H1 (cell line): ENCODE data around the gene ARHGAP6. TPM values are rescaled to one million over a fixed set of nuclear protein-coding genes. Genes with fewer than 3 reads are reported as not detected.

Experiments used
- CTCF ChIA-PET: fragments of 300-600 bp; sonication (Branson Sonifier 250); formaldehyde crosslinking; loops from one replicate; lab custom pipeline; 2021; ENCODE audit not compliant: partially characterized antibody; lab: Charles Lee
- POLR2A ChIA-PET: fragments of 300-600 bp; sonication (Branson Sonifier 250); formaldehyde crosslinking; loops from one replicate; lab custom pipeline; 2021; ENCODE audit warnings: inconsistent platforms; ENCODE audit not compliant: partially characterized antibody; lab: Charles Lee
- DNase-seq, 2 experiments: peaks; one replicate each; pipeline versions ENCODE4 v3.0.0 to v3.0.0-alpha.2; 2010 to 2022; ENCODE audit warnings: low spot score in 2 of 2, low read depth in 1 of 2, mixed read lengths in 1 of 2
- FAIRE-seq: peaks from 2 replicates; lab custom pipeline; 2011; peaks lifted over from hg19 to GRCh38; lab: Jason Lieb, UNC
- H2AFZ ChIP-seq: 2 replicates; pipeline ENCODE4 v1.8.1; 2012; ENCODE audit warnings: low read length, inconsistent platforms
- H2AK5ac ChIP-seq: 2 replicates; pipeline ENCODE4 v1.6.1; 2013; ENCODE audit warnings: low read depth, low read length
- H2BK120ac ChIP-seq: replicated peaks from 2 replicates; pipeline ENCODE3; 2013; ENCODE audit warnings: low read depth, low read length, inconsistent platforms
- H2BK12ac ChIP-seq: 2 replicates; pipeline ENCODE4 v1.6.1; 2013; ENCODE audit warnings: low read depth, low read length
- H2BK15ac ChIP-seq: 2 replicates; pipeline ENCODE4 v1.6.1; 2013; ENCODE audit warnings: low read length
- H2BK20ac ChIP-seq: 2 replicates; pipeline ENCODE4 v1.6.1; 2013; ENCODE audit warnings: low read length
- H2BK5ac ChIP-seq: 2 replicates; pipeline ENCODE4 v1.6.1; 2013; ENCODE audit warnings: low read depth, low read length
- H3K14ac ChIP-seq: 2 replicates; pipeline ENCODE4 v1.6.1; 2013; ENCODE audit warnings: inconsistent platforms; ENCODE audit not compliant: insufficient read length
- H3K18ac ChIP-seq: 2 replicates; pipeline ENCODE4 v1.6.1; 2013; ENCODE audit warnings: low read length; ENCODE audit errors: extremely low read depth
- H3K23ac ChIP-seq: 2 replicates; pipeline ENCODE4 v1.6.1; 2013; ENCODE audit warnings: inconsistent platforms; ENCODE audit not compliant: insufficient read length
- H3K23me2 ChIP-seq: 2 replicates; pipeline ENCODE4 v1.6.1; 2013; ENCODE audit warnings: low read depth, low read length
- H3K27ac ChIP-seq: 2 replicates; pipeline ENCODE4 v1.6.1; 2011; ENCODE audit warnings: low read depth, low read length, inconsistent platforms
- H3K27me3 ChIP-seq, 4 experiments: replicated peaks in 1 of 4; 1 replicate in 1 of 4; 2 replicates in 3 of 4; pipeline versions ENCODE4 v1.6.1 to v1.8.1; 2011 to 2013; ENCODE audit warnings: low read length in 3 of 4, mild to moderate bottlenecking in 3 of 4, inconsistent platforms in 2 of 4, mixed read lengths in 2 of 4, moderate library complexity in 1 of 4; ENCODE audit not compliant: control insufficient read depth in 3 of 4, insufficient read depth in 3 of 4; ENCODE audit errors: extremely low read depth in 1 of 4
- H3K36me3 ChIP-seq, 4 experiments: 2 replicates each; pipeline versions ENCODE4 v1.6.1 to v1.8.1; 2011 to 2013; ENCODE audit warnings: mild to moderate bottlenecking in 4 of 4, low read length in 3 of 4, moderate library complexity in 2 of 4, control low read depth in 1 of 4, inconsistent platforms in 1 of 4; ENCODE audit not compliant: insufficient read depth in 4 of 4, control insufficient read depth in 2 of 4
- H3K4ac ChIP-seq: replicated peaks from 2 replicates; pipeline ENCODE3; 2013; ENCODE audit warnings: low read length, low read depth, mixed read lengths, inconsistent platforms; ENCODE audit not compliant: insufficient read length
- H3K4me1 ChIP-seq, 4 experiments: replicated peaks in 1 of 4; 1 replicate in 1 of 4; 2 replicates in 3 of 4; pipeline versions ENCODE4 v1.6.1 to v1.8.1; 2011 to 2013; ENCODE audit warnings: low read length in 3 of 4, inconsistent platforms in 2 of 4, mixed read lengths in 1 of 4; ENCODE audit not compliant: insufficient read depth in 4 of 4, control insufficient read depth in 3 of 4
- H3K4me2 ChIP-seq, 2 experiments: 2 replicates each; pipeline versions ENCODE4 v1.6.1 to v1.8.1; 2011 to 2013; ENCODE audit warnings: low read depth in 2 of 2, low read length in 2 of 2, control low read depth in 1 of 2, inconsistent platforms in 1 of 2, mild to moderate bottlenecking in 1 of 2; ENCODE audit not compliant: insufficient read depth in 1 of 2
- H3K4me3 ChIP-seq, 4 experiments: fragments of 200-600, 300-600 bp in 1 of 4; sonication (generic), shearing (Covaris generic), sonication (Bioruptor Twin) in 1 of 4; 2 replicates each; pipeline versions ENCODE4 v1.5.1 to v1.8.1; 2011 to 2016; ENCODE audit warnings: low read length in 4 of 4, low read depth in 3 of 4, control low read depth in 2 of 4, inconsistent platforms in 2 of 4, mild to moderate bottlenecking in 2 of 4, mixed read lengths in 1 of 4, moderate library complexity in 1 of 4; ENCODE audit not compliant: insufficient read depth in 2 of 4; ENCODE audit errors: extremely low read depth in 1 of 4
- H3K56ac ChIP-seq: replicated peaks from 2 replicates; pipeline ENCODE3; 2013; ENCODE audit warnings: low read depth, mild to moderate bottlenecking, mixed read lengths, low read length, inconsistent platforms; ENCODE audit not compliant: insufficient read length
- H3K79me1 ChIP-seq: 2 replicates; pipeline ENCODE4 v1.6.1; 2013; ENCODE audit warnings: low read depth, low read length, control low read depth
- H3K79me2 ChIP-seq, 2 experiments: 2 replicates each; pipeline versions ENCODE4 v1.6.1 to v1.8.1; 2012 to 2013; ENCODE audit warnings: low read length in 2 of 2, mild to moderate bottlenecking in 2 of 2, inconsistent platforms in 1 of 2; ENCODE audit not compliant: insufficient read depth in 2 of 2, control insufficient read depth in 1 of 2
- H3K9ac ChIP-seq, 4 experiments: replicated peaks in 1 of 4; 1 replicate in 1 of 4; 2 replicates in 3 of 4; pipeline versions ENCODE4 v1.6.1 to v1.8.1; 2011 to 2013; ENCODE audit warnings: low read depth in 3 of 4, low read length in 3 of 4, control low read depth in 2 of 4, mild to moderate bottlenecking in 2 of 4, moderate library complexity in 2 of 4, inconsistent platforms in 1 of 4; ENCODE audit errors: extremely low read depth in 1 of 4
- H3K9me3 ChIP-seq, 2 experiments: 2 replicates each; pipeline versions ENCODE4 v1.6.1 to v1.8.1; 2012 to 2013; ENCODE audit warnings: mild to moderate bottlenecking in 2 of 2, moderate library complexity in 2 of 2, control low read depth in 1 of 2, inconsistent platforms in 1 of 2, low read depth in 1 of 2, low read length in 1 of 2, mixed read lengths in 1 of 2; ENCODE audit not compliant: insufficient read depth in 2 of 2
- H4K20me1 ChIP-seq, 2 experiments: replicated peaks in 1 of 2; 2 replicates each; pipeline versions ENCODE3 to v1.8.1; 2011 to 2013; ENCODE audit warnings: inconsistent platforms in 2 of 2, low read length in 2 of 2, mild to moderate bottlenecking in 1 of 2; ENCODE audit not compliant: insufficient read depth in 2 of 2, control insufficient read depth in 1 of 2
- H4K5ac ChIP-seq: 2 replicates; pipeline ENCODE4 v1.6.1; 2013; ENCODE audit warnings: low read length, low read depth, mixed read lengths, inconsistent platforms; ENCODE audit not compliant: insufficient read length
- H4K8ac ChIP-seq: 2 replicates; pipeline ENCODE4 v1.8.0; 2013; ENCODE audit warnings: mild to moderate bottlenecking, moderate library complexity, low read length, inconsistent platforms; ENCODE audit not compliant: insufficient read depth; ENCODE audit errors: extremely low read depth
- H4K91ac ChIP-seq: replicated peaks from 2 replicates; pipeline ENCODE3; 2013; ENCODE audit warnings: low read length, mixed read lengths, inconsistent platforms; ENCODE audit not compliant: insufficient read length
- FOSL1 ChIP-seq: IDR thresholded peaks from 2 replicates; pipeline ENCODE4 v1.6.1; 2011; ENCODE audit warnings: mild to moderate bottlenecking, low read depth, low read length, moderate library complexity; ENCODE audit not compliant: insufficient read depth
- NANOG ChIP-seq: IDR thresholded peaks from 2 replicates; pipeline ENCODE4 v1.6.1; 2011; ENCODE audit warnings: low read length, low read depth, mild to moderate bottlenecking, inconsistent platforms; ENCODE audit not compliant: insufficient read depth, poor library complexity, severe bottlenecking
- RAD21 ChIP-seq, 2 experiments: IDR thresholded peaks in 1 of 2; conservative IDR thresholded peaks in 1 of 2; 2 replicates each; pipeline ENCODE4 v1.6.1; 2011; ENCODE audit warnings: low read depth in 2 of 2, low read length in 2 of 2, improper control_type of control experiment in 1 of 2, inconsistent platforms in 1 of 2, mild to moderate bottlenecking in 1 of 2, moderate library complexity in 1 of 2
- SIN3A ChIP-seq, 2 experiments: IDR thresholded peaks in 1 of 2; conservative IDR thresholded peaks in 1 of 2; 2 replicates each; pipeline ENCODE4 v1.6.1; 2011 to 2012; ENCODE audit warnings: low read length in 2 of 2, improper control_type of control experiment in 1 of 2, low read depth in 1 of 2, mild to moderate bottlenecking in 1 of 2
- WGBS, 2 experiments: shearing (Covaris generic) in 1 of 2; methylation state at CpG; one replicate each; pipeline versions ENCODE4 v1.1.6 to v1.1.7; 2013 to 2015; ENCODE audit warnings: low lambda C conversion rate in 2 of 2, mixed read lengths in 2 of 2, inconsistent platforms in 1 of 2, low coverage in 1 of 2, missing lambda C conversion rate in 1 of 2; ENCODE audit not compliant: insufficient replicate concordance in 2 of 2, insufficient coverage in 1 of 2, insufficient read length in 1 of 2; ENCODE audit errors: extremely low coverage in 1 of 2, missing lambda C conversion rate in 1 of 2; 5-methylcytosine and 5-hydroxymethylcytosine counted together
- polyA plus RNA-seq, 7 experiments: library from polyadenylated mRNA; depleted of rRNA in 3 of 7; stranded (reverse) in 5 of 7; unstranded in 2 of 7; fragments of >200 nt in 5 of 7; fragments of 200-250 nt in 2 of 7; gene quantifications; 1 replicate in 5 of 7; 2 replicates in 1 of 7; 4 replicates in 1 of 7; pipeline versions ENCODE4 v1.2.1 to v1.2.3, GENCODE V29; 2011 to 2013; ENCODE audit warnings: missing spikeins in 2 of 7, mixed read lengths in 2 of 7
- total RNA-seq: library from RNA; stranded (reverse); fragmentation: NEBNext Ultra II Directional; extraction: Animal tissue kit (Norgen Biotek cat#: 25700); gene quantifications from 2 replicates; pipeline ENCODE4 v1.2.1, GENCODE V29; 2021

Gene ARHGAP6
- total and polyA plus RNA-seq, 2 of the 8 experiments (the other 6 are each of a cell fraction or from before 2014, with no cell fraction given), result 0.35 to 0.82 TPM

- no peak overlapping the region for H3K14ac ChIP-seq
- ChIA-PET CTCF (interaction anchor here (0.6 to 2.1 kb wide), 8 partner anchors 10 to 326 kb away, joined by 3 to 9 read pairs (median 4); no protein-coding TSS in a partner anchor), POLR2A (no interaction called here)
- no peak overlapping the region for H3K4me2 ChIP-seq
- WGBS, 2 experiments, result 78% methylated on average over 1 of the region's 2 CpGs; no CpG with 5 or more reads in 1 of the 2 experiments
- no peak overlapping the region for H3K4ac ChIP-seq
- H2BK5ac ChIP-seq, result no peak overlapping the region
- H3K23me2 ChIP-seq, result no peaks in the 10 kb centered on the region
- no peak overlapping the region for H3K18ac ChIP-seq
- H3K36me3 ChIP-seq, result no peaks in the 10 kb centered on the region
- FAIRE-seq (peak; percentile 63), DNase-seq (no peak)
- H3K79me1 ChIP-seq, result no peaks in the 10 kb centered on the region
- H4K91ac ChIP-seq, result no peak overlapping the region
- no peak overlapping the region for H3K4me3 ChIP-seq
- no peaks in the 10 kb centered on the region for H3K4me1 ChIP-seq
- H2BK120ac ChIP-seq, result no peak overlapping the region
- no peak overlapping the region for H2BK12ac ChIP-seq
- H2BK20ac ChIP-seq, result no peak overlapping the region
- no peak overlapping the region for H3K23ac ChIP-seq
- no peaks in the 10 kb centered on the region for H4K20me1 ChIP-seq
- no peaks in the 10 kb centered on the region for H3K9me3 ChIP-seq
- H4K5ac ChIP-seq, result no peak overlapping the region
- H3K56ac ChIP-seq, result no peak overlapping the region
- H2AFZ ChIP-seq, result no peak overlapping the region
- H2BK15ac ChIP-seq, result no peak overlapping the region
- H3K27me3 ChIP-seq, result no peaks in the 10 kb centered on the region
- no peak overlapping the region for H2AK5ac ChIP-seq
- H3K9ac ChIP-seq, result no peak overlapping the region
- H3K27ac ChIP-seq, result no peak overlapping the region
- no peaks in the 10 kb centered on the region for H3K79me2 ChIP-seq
- no peak overlapping the region for H4K8ac ChIP-seq
- TF ChIP-seq FOSL1 (no peak), SIN3A (conservative IDR thresholded peaks at IDR 0.05 in 1 of 2, IDR thresholded peaks at IDR 0.05 in 1 of 2; ENCODE audit: low read depth in 1 of 2, low read length in 2 of 2) (no peak), RAD21 (IDR thresholded peaks at IDR 0.05 in 1 of 2, conservative IDR thresholded peaks at IDR 0.05 in 1 of 2; ENCODE audit: low read depth in 2 of 2, low read length in 2 of 2) (peak; percentile 4 to 10; a peak in 2 of 4 replicates), NANOG (no peak)
Measured at GRCh38 chrX:11460347-11460746, 205.4 kb downstream of the ARHGAP6 start.
